Uterus (tissue), 2 donors: ENCODE data around the gene TMEM45A.
"Not testable (repeated sequence)": the region's sequence is repeated elsewhere in the genome, so short reads cannot be mapped to it uniquely, and the experiment has no call there.

Source experiments
- CTCF ChIP-seq, 4 experiments: fragments of 200-600 bp in 2 of 4; fragments of 450-650 bp in 2 of 4; sonication (generic) in 2 of 4; IDR thresholded peaks; one replicate each; pipeline ENCODE4 v1.5.1; 2016 to 2019; ENCODE audit warnings: antibody characterized with exemption in 4 of 4, mild to moderate bottlenecking in 2 of 4, moderate library complexity in 1 of 4
- POLR2A ChIP-seq, 2 donors: fragments of 450-650 bp; IDR thresholded peaks; one replicate each; pipeline ENCODE4 v1.6.1; 2016; ENCODE audit warnings: antibody characterized with exemption in 2 of 2, mild to moderate bottlenecking in 1 of 2, moderate library complexity in 1 of 2

DNA sequence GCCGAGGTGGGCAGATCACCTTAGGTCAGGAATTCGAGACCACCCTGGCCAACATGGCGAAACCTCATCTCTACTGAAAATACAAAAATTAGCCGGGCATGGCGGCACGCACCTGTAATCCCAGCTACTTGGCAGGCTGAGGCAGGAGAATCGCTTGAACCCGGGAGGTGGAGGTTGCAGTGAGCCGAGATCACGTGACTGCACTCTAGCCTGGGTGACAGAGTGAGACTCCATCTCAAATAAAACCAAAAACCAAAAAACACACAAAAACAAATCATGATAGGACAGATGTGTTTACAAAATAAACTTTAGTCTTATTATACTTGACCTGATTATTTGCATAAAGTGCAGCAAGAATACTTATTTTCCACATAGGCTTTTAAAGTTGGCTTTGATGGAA is 89.7 kb downstream of the TMEM45A start:
- TF ChIP-seq POLR2A, CTCF (IDR thresholded peaks at IDR 0.05): not testable (repeated sequence)
